K562 (cell line): Measurements from ENCODE around the gene AMBRA1. TPM values are rescaled to one million over a fixed set of nuclear protein-coding genes. Genes with fewer than 3 reads are reported as not detected.

Source experiments
- ARID1B ChIP-seq: fragments of 450-650 bp; IDR thresholded peaks from 2 replicates; pipeline ENCODE4 v1.6.1; 2016; ENCODE audit warnings: antibody characterized with exemption, mild to moderate bottlenecking, inconsistent platforms
- ATF7 ChIP-seq: fragments of 450-650 bp; IDR thresholded peaks from 2 replicates; pipeline ENCODE4 v1.7.1; 2014; ENCODE audit warnings: mild to moderate bottlenecking, moderate library complexity
- CXXC5 ChIP-seq: fragments of 250-450 bp; sonication (Bioruptor Pico); IDR thresholded peaks from 2 replicates; pipeline ENCODE4 v1.8.0; 2022; ENCODE audit warnings: inconsistent platforms, mild to moderate bottlenecking, moderate library complexity
- E2F1 ChIP-seq: sonication (generic); formaldehyde crosslinking; IDR thresholded peaks from 2 replicates; pipeline ENCODE4 v1.8.1; 2023; ENCODE audit warnings: mild to moderate bottlenecking, missing genetic modification reagents, moderate library complexity
- HOXB6 ChIP-seq: fragments of 250-450 bp; sonication (Bioruptor Pico); IDR thresholded peaks from 2 replicates; pipeline ENCODE4 v1.5.1; 2022; ENCODE audit warnings: mild to moderate bottlenecking, borderline replicate concordance
- JUNB ChIP-seq: fragments of 450-650 bp; formaldehyde crosslinking; conservative IDR thresholded peaks from 2 replicates; pipeline ENCODE4 v1.4.0; 2020; ENCODE audit warnings: mild to moderate bottlenecking
- MXI1 ChIP-seq: IDR thresholded peaks from 2 replicates; pipeline ENCODE4 v1.6.1; 2011; ENCODE audit warnings: low read depth, mild to moderate bottlenecking, improper control_type of control experiment, low read length
- PRMT5 ChIP-seq: sonication (generic); formaldehyde crosslinking; IDR thresholded peaks from 2 replicates; pipeline ENCODE4 v1.5.0; 2020; ENCODE audit warnings: missing genetic modification reagents
- PTBP1 ChIP-seq: fragments of 200-400 bp; formaldehyde crosslinking; IDR thresholded peaks from 2 replicates; pipeline ENCODE4 v1.6.1; 2017; ENCODE audit warnings: low read depth, low read length
- RAD51 ChIP-seq: fragments of 450-650 bp; IDR thresholded peaks from 2 replicates; pipeline ENCODE4 v1.7.1; 2016; ENCODE audit warnings: low read depth, mild to moderate bottlenecking, borderline replicate concordance
- RBFOX2 ChIP-seq: fragments of 200-400 bp; formaldehyde crosslinking; IDR thresholded peaks from 2 replicates; pipeline ENCODE4 v1.6.1; 2017; ENCODE audit warnings: low read depth, mild to moderate bottlenecking, low read length, moderate library complexity
- SIN3B ChIP-seq: fragments of 450-650 bp; IDR thresholded peaks from 2 replicates; pipeline ENCODE4 v1.6.1; 2017; ENCODE audit warnings: low read depth, mild to moderate bottlenecking, moderate library complexity
- TAF9B ChIP-seq: fragments of 450-650 bp; IDR thresholded peaks from 2 replicates; pipeline ENCODE4 v1.6.1; 2018; ENCODE audit warnings: mild to moderate bottlenecking; ENCODE audit not compliant: partially characterized antibody
- ZNF165 ChIP-seq: fragments of 250-450 bp; sonication (Bioruptor Pico); IDR thresholded peaks from 2 replicates; pipeline ENCODE4 v1.4.0; 2020; ENCODE audit warnings: borderline replicate concordance
- ZNF175 ChIP-seq: fragments of 200-800 bp; sonication (Bioruptor generic); IDR thresholded peaks from 2 replicates; pipeline ENCODE4 v1.6.1; 2016; ENCODE audit warnings: low read depth, mild to moderate bottlenecking, missing genetic modification characterization, missing compliant biosample characterization
- ZNF311 ChIP-seq: fragments of 250-450 bp; sonication (Bioruptor Pico); IDR thresholded peaks from 2 replicates; pipeline ENCODE4 v1.4.0; 2020; ENCODE audit warnings: mild to moderate bottlenecking, moderate library complexity
- ZNF354B ChIP-seq: fragments of 250-450 bp; sonication (Bioruptor Pico); IDR thresholded peaks from 2 replicates; pipeline ENCODE4 v1.4.0; 2020
- ZNF436 ChIP-seq: fragments of 250-450, 450-650 bp; sonication (Bioruptor Pico); formaldehyde crosslinking; IDR thresholded peaks from 2 replicates; pipeline ENCODE4 v1.7.0; 2020; ENCODE audit warnings: mild to moderate bottlenecking
- ZNF77 ChIP-seq: fragments of 250-450 bp; sonication (Bioruptor Pico); IDR thresholded peaks from 2 replicates; pipeline ENCODE4 v1.5.0; 2020
- polyA plus RNA-seq, 8 experiments: library from polyadenylated mRNA; depleted of rRNA in 4 of 8; stranded (reverse) in 5 of 8; unstranded in 3 of 8; fragments of >200 nt; fragmentation: Nextera tagmentation in 2 of 8; fragmentation: Illumina TruSeq in 1 of 8; extraction: Ambion mirVana in 2 of 8; extraction: Trizol in 1 of 8; gene quantifications; 2 replicates each; pipeline versions ENCODE4 v1.2.1 to v1.2.3, GENCODE V29; 2011 to 2014; ENCODE audit warnings: inconsistent platforms in 1 of 8, missing spikeins in 1 of 8
- total RNA-seq, 7 experiments: library from RNA; depleted of rRNA in 6 of 7; stranded (reverse); fragments of >200 nt in 6 of 7; fragmentation: Illumina TruSeq in 2 of 7; extraction: Trizol in 2 of 7; gene quantifications; 2 replicates each; pipeline versions ENCODE4 v1.2.1 to v1.2.3, GENCODE V29; 2011 to 2021; ENCODE audit warnings: low replicate concordance in 1 of 7
- TF ChIP-seq, protein P1 (sequence below): sonication (generic); formaldehyde crosslinking; IDR thresholded peaks from 2 replicates; pipeline ENCODE4 v1.8.0; 2023; ENCODE audit warnings: mild to moderate bottlenecking, missing genetic modification reagents
- TF ChIP-seq, protein P2 (sequence below): sonication (generic); formaldehyde crosslinking; IDR thresholded peaks from 2 replicates; pipeline ENCODE4 v1.5.0; 2020; ENCODE audit warnings: missing genetic modification reagents
- TF ChIP-seq, protein P3 (sequence below): sonication (generic); formaldehyde crosslinking; IDR thresholded peaks from 2 replicates; pipeline ENCODE4 v1.8.0; 2022; ENCODE audit warnings: mild to moderate bottlenecking, missing genetic modification reagents, borderline replicate concordance
- TF ChIP-seq, protein P4 (sequence below): sonication (generic); formaldehyde crosslinking; IDR thresholded peaks from 2 replicates; pipeline ENCODE4 v1.9.0; 2022; ENCODE audit warnings: mild to moderate bottlenecking, missing genetic modification reagents
- TF ChIP-seq, protein P5 (sequence below): fragments of 450-650 bp; IDR thresholded peaks from one replicate; pipeline ENCODE4 v1.6.1; 2018; ENCODE audit warnings: mild to moderate bottlenecking, moderate library complexity; ENCODE audit not compliant: partially characterized antibody

Gene AMBRA1
- total and polyA plus RNA-seq, 9 of the 15 experiments (the other 6 are each of a cell fraction or from before 2014, with no cell fraction given): 0.15 to 24.5 (median 13.0) TPM

DNA sequence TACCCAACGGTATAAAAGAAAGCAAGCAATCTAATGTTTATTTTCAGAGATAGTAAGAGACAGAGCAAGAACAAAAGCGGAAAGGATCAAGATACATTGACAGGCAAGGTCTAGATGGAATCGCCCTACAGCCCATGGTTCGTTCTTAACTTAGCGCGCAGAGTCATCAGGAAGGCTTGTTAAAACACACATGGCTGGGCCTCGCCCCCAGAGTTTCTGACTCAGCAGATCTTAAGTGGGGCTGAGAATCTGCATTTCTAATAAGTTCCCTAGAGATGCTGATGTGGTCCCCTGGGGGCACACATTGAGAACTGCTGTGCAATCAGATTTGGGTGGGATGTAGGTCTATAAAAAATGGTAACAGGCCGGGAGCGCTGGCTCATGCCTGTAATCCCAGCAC, 166.5 kb downstream of the AMBRA1 start (continued):
- TF ChIP-seq ZNF354B (no peak), RAD51 (no peak), MXI1 (peak; percentile 74; the same call in 1 of the 2 replicates), ZNF436 (no peak), E2F1 (CRISPR knock-in tag) (no peak), PRMT5 (CRISPR knock-in tag) (no peak), ARID1B (peak; percentile 67), TAF9B (peak; percentile 14), JUNB (CRISPR knock-in tag) (no peak), ZNF311 (CRISPR knock-in tag) (no peak), CXXC5 (CRISPR knock-in tag) (no peak), HOXB6 (no peak), SIN3B (no peak), ZNF165 (CRISPR knock-in tag) (no peak), ATF7 (no peak), RBFOX2 (no peak), PTBP1 (no peak), ZNF175 (CRISPR knock-in tag) (no peak), ZNF77 (CRISPR knock-in tag) (no peak)
- TF ChIP-seq, protein P1, sequence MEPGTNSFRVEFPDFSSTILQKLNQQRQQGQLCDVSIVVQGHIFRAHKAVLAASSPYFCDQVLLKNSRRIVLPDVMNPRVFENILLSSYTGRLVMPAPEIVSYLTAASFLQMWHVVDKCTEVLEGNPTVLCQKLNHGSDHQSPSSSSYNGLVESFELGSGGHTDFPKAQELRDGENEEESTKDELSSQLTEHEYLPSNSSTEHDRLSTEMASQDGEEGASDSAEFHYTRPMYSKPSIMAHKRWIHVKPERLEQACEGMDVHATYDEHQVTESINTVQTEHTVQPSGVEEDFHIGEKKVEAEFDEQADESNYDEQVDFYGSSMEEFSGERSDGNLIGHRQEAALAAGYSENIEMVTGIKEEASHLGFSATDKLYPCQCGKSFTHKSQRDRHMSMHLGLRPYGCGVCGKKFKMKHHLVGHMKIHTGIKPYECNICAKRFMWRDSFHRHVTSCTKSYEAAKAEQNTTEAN (CRISPR knock-in tag): no peak
- TF ChIP-seq, protein P2, sequence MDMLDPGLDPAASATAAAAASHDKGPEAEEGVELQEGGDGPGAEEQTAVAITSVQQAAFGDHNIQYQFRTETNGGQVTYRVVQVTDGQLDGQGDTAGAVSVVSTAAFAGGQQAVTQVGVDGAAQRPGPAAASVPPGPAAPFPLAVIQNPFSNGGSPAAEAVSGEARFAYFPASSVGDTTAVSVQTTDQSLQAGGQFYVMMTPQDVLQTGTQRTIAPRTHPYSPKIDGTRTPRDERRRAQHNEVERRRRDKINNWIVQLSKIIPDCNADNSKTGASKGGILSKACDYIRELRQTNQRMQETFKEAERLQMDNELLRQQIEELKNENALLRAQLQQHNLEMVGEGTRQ (CRISPR knock-in tag): no peak
- TF ChIP-seq, protein P3, sequence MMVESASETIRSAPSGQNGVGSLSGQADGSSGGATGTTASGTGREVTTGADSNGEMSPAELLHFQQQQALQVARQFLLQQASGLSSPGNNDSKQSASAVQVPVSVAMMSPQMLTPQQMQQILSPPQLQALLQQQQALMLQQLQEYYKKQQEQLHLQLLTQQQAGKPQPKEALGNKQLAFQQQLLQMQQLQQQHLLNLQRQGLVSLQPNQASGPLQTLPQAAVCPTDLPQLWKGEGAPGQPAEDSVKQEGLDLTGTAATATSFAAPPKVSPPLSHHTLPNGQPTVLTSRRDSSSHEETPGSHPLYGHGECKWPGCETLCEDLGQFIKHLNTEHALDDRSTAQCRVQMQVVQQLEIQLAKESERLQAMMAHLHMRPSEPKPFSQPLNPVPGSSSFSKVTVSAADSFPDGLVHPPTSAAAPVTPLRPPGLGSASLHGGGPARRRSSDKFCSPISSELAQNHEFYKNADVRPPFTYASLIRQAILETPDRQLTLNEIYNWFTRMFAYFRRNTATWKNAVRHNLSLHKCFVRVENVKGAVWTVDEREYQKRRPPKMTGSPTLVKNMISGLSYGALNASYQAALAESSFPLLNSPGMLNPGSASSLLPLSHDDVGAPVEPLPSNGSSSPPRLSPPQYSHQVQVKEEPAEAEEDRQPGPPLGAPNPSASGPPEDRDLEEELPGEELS (CRISPR knock-in tag): no peak
- TF ChIP-seq, protein P4, sequence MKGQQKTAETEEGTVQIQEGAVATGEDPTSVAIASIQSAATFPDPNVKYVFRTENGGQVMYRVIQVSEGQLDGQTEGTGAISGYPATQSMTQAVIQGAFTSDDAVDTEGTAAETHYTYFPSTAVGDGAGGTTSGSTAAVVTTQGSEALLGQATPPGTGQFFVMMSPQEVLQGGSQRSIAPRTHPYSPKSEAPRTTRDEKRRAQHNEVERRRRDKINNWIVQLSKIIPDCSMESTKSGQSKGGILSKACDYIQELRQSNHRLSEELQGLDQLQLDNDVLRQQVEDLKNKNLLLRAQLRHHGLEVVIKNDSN (CRISPR knock-in tag): no peak
- TF ChIP-seq, protein P5, sequence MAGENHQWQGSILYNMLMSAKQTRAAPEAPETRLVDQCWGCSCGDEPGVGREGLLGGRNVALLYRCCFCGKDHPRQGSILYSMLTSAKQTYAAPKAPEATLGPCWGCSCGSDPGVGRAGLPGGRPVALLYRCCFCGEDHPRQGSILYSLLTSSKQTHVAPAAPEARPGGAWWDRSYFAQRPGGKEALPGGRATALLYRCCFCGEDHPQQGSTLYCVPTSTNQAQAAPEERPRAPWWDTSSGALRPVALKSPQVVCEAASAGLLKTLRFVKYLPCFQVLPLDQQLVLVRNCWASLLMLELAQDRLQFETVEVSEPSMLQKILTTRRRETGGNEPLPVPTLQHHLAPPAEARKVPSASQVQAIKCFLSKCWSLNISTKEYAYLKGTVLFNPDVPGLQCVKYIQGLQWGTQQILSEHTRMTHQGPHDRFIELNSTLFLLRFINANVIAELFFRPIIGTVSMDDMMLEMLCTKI: no peak
